HG03432 (cell line): ENCODE measurements around the gene POLR3H.
"Not testable (repeated sequence)": the region's sequence is repeated elsewhere in the genome, so short reads cannot be mapped to it uniquely, and the experiment has no call there.

Source experiments
- ATAC-seq: cut with Tn5 transposase; IDR thresholded peaks from one replicate; pipeline ENCODE4 v1.9.1; 2021; ENCODE audit warnings: mild to moderate bottlenecking, moderate library complexity; ENCODE audit not compliant: unreplicated experiment

Gene POLR3H

GRCh38 chr22:41565403-41566054, 21.3 kb upstream of the POLR3H start:
- no peak for ATAC-seq

GRCh38 chr22:41564563-41564962, 20.3 kb upstream of the POLR3H start:
- no peak for ATAC-seq

GRCh38 chr22:41563051-41563711, 18.9 kb upstream of the POLR3H start:
- no peak for ATAC-seq

- no peak for ATAC-seq
These were observed 18.2 kb upstream of the POLR3H start for GRCh38 chr22:41562461-41562860.

- ATAC-seq, result no peak
These were observed 17.5 kb upstream of the POLR3H start for GRCh38 chr22:41561788-41562187.

GRCh38 chr22:41561335-41561734, 17.1 kb upstream of the POLR3H start:
- ATAC-seq, result no peak

GRCh38 chr22:41560095-41560471, 15.8 kb upstream of the POLR3H start:
- no peak for ATAC-seq

- ATAC-seq, result not testable (repeated sequence)
These were observed 14.0 kb upstream of the POLR3H start for GRCh38 chr22:41558241-41558630.

GRCh38 chr22:41557401-41558240, 13.4 kb upstream of the POLR3H start:
- ATAC-seq, result no peak

GRCh38 chr22:41556561-41556960, 12.3 kb upstream of the POLR3H start:
- ATAC-seq, result no peak

GRCh38 chr22:41555325-41555982, 11.2 kb upstream of the POLR3H start:
- no peak for ATAC-seq

GRCh38 chr22:41551877-41552582, 7.8 kb upstream of the POLR3H start:
- no peak for ATAC-seq

GRCh38 chr22:41550952-41551491, 6.8 kb upstream of the POLR3H start:
- no peak for ATAC-seq

GRCh38 chr22:41548830-41549211, 4.6 kb upstream of the POLR3H start:
- no peak for ATAC-seq

- ATAC-seq, result no peak
These were observed 604 bp upstream of the POLR3H start for GRCh38 chr22:41544671-41545476.

GRCh38 chr22:41542224-41542623, 2.0 kb downstream of the POLR3H start:
- no peak for ATAC-seq

- no peak for ATAC-seq
These were observed 2.8 kb downstream of the POLR3H start for GRCh38 chr22:41541484-41541883.

- ATAC-seq, result no peak
These were observed 3.9 kb downstream of the POLR3H start for GRCh38 chr22:41540365-41540764.

- no peak for ATAC-seq
These were observed 4.3 kb downstream of the POLR3H start for GRCh38 chr22:41540006-41540315.
